Occipital lobe (tissue), 2 donors: Measurements from ENCODE around the gene RASAL3. TPM values are rescaled to one million over a fixed set of nuclear protein-coding genes. Genes with fewer than 3 reads are reported as not detected.
A peak's percentile ranks its signal among the peaks of the same experiment; 100 is the strongest.
"Not testable (repeated sequence)": the region's sequence is repeated elsewhere in the genome, so short reads cannot be mapped to it uniquely, and the experiment has no call there.

ENCODE experiments used
- DNase-seq: peaks from one replicate; lab custom pipeline; 2025; lab: John Stamatoyannopoulos, UW
- total RNA-seq: library from RNA; depleted of rRNA; stranded (reverse); fragments of >200 nt; gene quantifications from one replicate; pipeline ENCODE4 v1.2.3, GENCODE V29; 2014

The RASAL3 gene
- total RNA-seq: 0.47 TPM

- DNase-seq: no peak
These were observed at the start of gene RASAL3 for GRCh38 chr19:15464394-15465385. Gene RASAL3 (minus strand): TSS chr19:15464544. CDS start chr19:15464358, 186 bp downstream.

- DNase-seq: no peak
These were observed 47.5 kb upstream of the RASAL3 start for GRCh38 chr19:15511671-15512424.

GRCh38 chr19:15508035-15508710, 43.8 kb upstream of the RASAL3 start, which contains the start of gene CYP4F22:
Gene CYP4F22 (plus strand): TSS chr19:15508525. CDS start chr19:15525337, 16,812 bp downstream.
- no peak for DNase-seq

- no peak for DNase-seq
These were observed 43.0 kb upstream of the RASAL3 start for GRCh38 chr19:15507068-15508034.

GRCh38 chr19:15506074-15506571, 41.8 kb upstream of the RASAL3 start:
- DNase-seq: no peak

- no peak for DNase-seq
These were observed 37.9 kb upstream of the RASAL3 start for GRCh38 chr19:15502264-15502663.

GRCh38 chr19:15501596-15501995, 37.3 kb upstream of the RASAL3 start:
- no peak for DNase-seq

- DNase-seq: no peak
These were observed 34.6 kb upstream of the RASAL3 start for GRCh38 chr19:15498910-15499309.

GRCh38 chr19:15498156-15498858, 34.0 kb upstream of the RASAL3 start:
- no peak for DNase-seq

GRCh38 chr19:15495151-15495550, 30.8 kb upstream of the RASAL3 start:
- DNase-seq: no peak

GRCh38 chr19:15488489-15489226, 24.3 kb upstream of the RASAL3 start:
- DNase-seq: no peak

- no peak for DNase-seq
These were observed 22.7 kb upstream of the RASAL3 start for GRCh38 chr19:15487038-15487437.

- not testable (repeated sequence) for DNase-seq
These were observed 21.4 kb upstream of the RASAL3 start for GRCh38 chr19:15485768-15486167.

- DNase-seq: not testable (repeated sequence)
These were observed 16.7 kb upstream of the RASAL3 start for GRCh38 chr19:15480996-15481395.

GRCh38 chr19:15479391-15480345, 15.3 kb upstream of the RASAL3 start, which contains the start of gene PGLYRP2:
Gene PGLYRP2 (minus strand): TSS chr19:15479501. CDS start chr19:15479371, 130 bp downstream.
- DNase-seq: peak; percentile 68

GRCh38 chr19:15476325-15476724, 12.0 kb upstream of the RASAL3 start:
- DNase-seq: no peak

- DNase-seq: no peak
These were observed 11.3 kb upstream of the RASAL3 start for GRCh38 chr19:15475611-15476010.
